ENCODE data around the gene KCNH5. TPM values are rescaled to one million over a fixed set of nuclear protein-coding genes. Genes with fewer than 3 reads are reported as not detected.

KCNH5 gene
- total RNA-seq, 2 experiments from 2014 or later = not detected

GRCh38 chr14:62994096-62994495 is 51.2 kb downstream of the KCNH5 start:
- Histone ChIP-seq H3K9me3 (ENCODE audit: low read length) (no peaks in the 10 kb centered on the region), H3K4me1 (ENCODE audit: insufficient read depth, low read length, poor library complexity, severe bottlenecking) (no peaks in the 10 kb centered on the region), H3K36me3 (ENCODE audit: insufficient read depth, low read length) (no peaks in the 10 kb centered on the region), H3K79me2 (ENCODE audit: insufficient read depth, low read depth, low read length) (no peaks in the 10 kb centered on the region), H2AFZ (ENCODE audit: low read length) (no peak overlapping the region), H3K4me3 (ENCODE audit: low read depth, low read length, poor library complexity, severe bottlenecking) (no peak overlapping the region), H3K4me2 (ENCODE audit: low read length) (no peak overlapping the region), H4K20me1 (ENCODE audit: insufficient read depth, low read length) (no peaks in the 10 kb centered on the region), H3K9me2 (ENCODE audit: insufficient read depth, low read length) (no peaks in the 10 kb centered on the region), H3K27ac (ENCODE audit: low read depth, low read length, poor library complexity, severe bottlenecking) (no peak overlapping the region)
- BruUV-seq (replicated peaks) = no TSS peak
- intact Hi-C loops (cut with micrococcal nuclease; ENCODE audit: unreplicated experiment) = no loop called here
- ChIA-PET CTCF (ENCODE audit: unreplicated experiment) (no interaction called here), POLR2A (interaction anchor here (0.5 kb wide), 1 partner anchor 43 kb away, joined by 4 read pairs; no protein-coding TSS in a partner anchor)
- no peak for DNase-seq (ENCODE audit: low spot score)
- TF ChIP-seq, protein P1, sequence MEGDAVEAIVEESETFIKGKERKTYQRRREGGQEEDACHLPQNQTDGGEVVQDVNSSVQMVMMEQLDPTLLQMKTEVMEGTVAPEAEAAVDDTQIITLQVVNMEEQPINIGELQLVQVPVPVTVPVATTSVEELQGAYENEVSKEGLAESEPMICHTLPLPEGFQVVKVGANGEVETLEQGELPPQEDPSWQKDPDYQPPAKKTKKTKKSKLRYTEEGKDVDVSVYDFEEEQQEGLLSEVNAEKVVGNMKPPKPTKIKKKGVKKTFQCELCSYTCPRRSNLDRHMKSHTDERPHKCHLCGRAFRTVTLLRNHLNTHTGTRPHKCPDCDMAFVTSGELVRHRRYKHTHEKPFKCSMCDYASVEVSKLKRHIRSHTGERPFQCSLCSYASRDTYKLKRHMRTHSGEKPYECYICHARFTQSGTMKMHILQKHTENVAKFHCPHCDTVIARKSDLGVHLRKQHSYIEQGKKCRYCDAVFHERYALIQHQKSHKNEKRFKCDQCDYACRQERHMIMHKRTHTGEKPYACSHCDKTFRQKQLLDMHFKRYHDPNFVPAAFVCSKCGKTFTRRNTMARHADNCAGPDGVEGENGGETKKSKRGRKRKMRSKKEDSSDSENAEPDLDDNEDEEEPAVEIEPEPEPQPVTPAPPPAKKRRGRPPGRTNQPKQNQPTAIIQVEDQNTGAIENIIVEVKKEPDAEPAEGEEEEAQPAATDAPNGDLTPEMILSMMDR (conservative IDR thresholded peaks at IDR 0.05; ENCODE audit: low read length) = no peak
- TF ChIP-seq EZH2phosphoT487 (IDR thresholded peaks at IDR 0.05; ENCODE audit: borderline replicate concordance, low read depth, low read length) = no peak

GRCh38 chr14:62988967-62989366 is 56.3 kb downstream of the KCNH5 start:
- H3K27ac ChIP-seq (ENCODE audit: low read depth, low read length, poor library complexity, severe bottlenecking) = no peak overlapping the region
- POLR2A ChIA-PET = no interaction called here
- H3K9me2 ChIP-seq (ENCODE audit: insufficient read depth, low read length) = no peaks in the 10 kb centered on the region
- no peak for TF ChIP-seq EZH2phosphoT487 (IDR thresholded peaks at IDR 0.05; ENCODE audit: borderline replicate concordance, low read depth, low read length)
- TF ChIP-seq, protein P1 (conservative IDR thresholded peaks at IDR 0.05; ENCODE audit: low read length) = no peak
- no TSS peak for BruUV-seq (replicated peaks)
- H2AFZ ChIP-seq (ENCODE audit: low read length) = no peak overlapping the region
- H3K4me3 ChIP-seq (ENCODE audit: low read depth, low read length, poor library complexity, severe bottlenecking) = no peak overlapping the region
- no peaks in the 10 kb centered on the region for H4K20me1 ChIP-seq (ENCODE audit: insufficient read depth, low read length)
- no peak for DNase-seq (ENCODE audit: low spot score)
- H3K4me1 ChIP-seq (ENCODE audit: insufficient read depth, low read length, poor library complexity, severe bottlenecking) = no peaks in the 10 kb centered on the region
- H3K36me3 ChIP-seq (ENCODE audit: insufficient read depth, low read length) = no peaks in the 10 kb centered on the region
- intact Hi-C loops (cut with micrococcal nuclease; ENCODE audit: unreplicated experiment) = no loop called here
- no peaks in the 10 kb centered on the region for H3K9me3 ChIP-seq (ENCODE audit: low read length)
- CTCF ChIA-PET (ENCODE audit: unreplicated experiment) = no interaction called here
- H3K4me2 ChIP-seq (ENCODE audit: low read length) = no peak overlapping the region
- no peaks in the 10 kb centered on the region for H3K79me2 ChIP-seq (ENCODE audit: insufficient read depth, low read depth, low read length)

DNA sequence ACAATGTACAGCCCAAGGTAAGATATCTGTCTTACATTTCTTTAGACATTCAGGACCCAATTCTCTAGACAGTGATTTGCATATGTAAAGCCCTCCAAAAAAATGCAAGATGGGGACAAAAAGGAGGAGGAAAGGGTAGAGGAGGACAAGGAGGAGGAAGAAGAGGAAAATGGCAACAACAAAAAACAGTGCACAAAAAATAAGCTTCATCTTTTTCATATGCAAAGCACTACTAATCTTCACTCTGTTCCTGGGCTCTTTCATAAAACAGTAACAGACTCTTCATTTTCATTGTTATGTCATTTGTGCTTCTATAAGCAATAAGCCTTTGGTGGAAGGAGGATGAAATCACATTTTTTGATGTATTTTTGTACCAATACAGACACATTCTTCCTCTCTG is 61.4 kb downstream of the KCNH5 start:
- BruUV-seq (replicated peaks) = no TSS peak
- intact Hi-C loops (cut with micrococcal nuclease; ENCODE audit: unreplicated experiment) = no loop called here

More for the DNA sequence above, 61.4 kb downstream of the KCNH5 start:
- POLR2A ChIA-PET = no interaction called here
- no peak for DNase-seq (ENCODE audit: low spot score)
- no peaks in the 10 kb centered on the region for H3K36me3 ChIP-seq (ENCODE audit: insufficient read depth, low read length)
- H3K79me2 ChIP-seq (ENCODE audit: insufficient read depth, low read depth, low read length) = no peaks in the 10 kb centered on the region
- no peak overlapping the region for H2AFZ ChIP-seq (ENCODE audit: low read length)
- no peak overlapping the region for H3K4me3 ChIP-seq (ENCODE audit: low read depth, low read length, poor library complexity, severe bottlenecking)
- no peak overlapping the region for H3K4me2 ChIP-seq (ENCODE audit: low read length)
- no peak overlapping the region for H3K27ac ChIP-seq (ENCODE audit: low read depth, low read length, poor library complexity, severe bottlenecking)
- H3K9me3 ChIP-seq (ENCODE audit: low read length) = no peaks in the 10 kb centered on the region
- CTCF ChIA-PET (ENCODE audit: unreplicated experiment) = no interaction called here
- H4K20me1 ChIP-seq (ENCODE audit: insufficient read depth, low read length) = no peaks in the 10 kb centered on the region
- TF ChIP-seq, protein P1 (conservative IDR thresholded peaks at IDR 0.05; ENCODE audit: low read length) = no peak
- no peaks in the 10 kb centered on the region for H3K4me1 ChIP-seq (ENCODE audit: insufficient read depth, low read length, poor library complexity, severe bottlenecking)
- no peaks in the 10 kb centered on the region for H3K9me2 ChIP-seq (ENCODE audit: insufficient read depth, low read length)

Data from OCI-LY7 (cell line).